IMR-90 (cell line): ENCODE results near the gene LDHB.

Source experiments
- CEBPB ChIP-seq: IDR thresholded peaks from 2 replicates; pipeline ENCODE4 v1.6.1; 2012; ENCODE audit warnings: low read depth, low read length, improper control_type of control experiment
- CTCF ChIP-seq: conservative IDR thresholded peaks from 2 replicates; pipeline ENCODE4 v1.5.1; 2012; ENCODE audit warnings: mild to moderate bottlenecking, low read depth, low read length, improper control_type of control experiment
- ELK1 ChIP-seq: fragments of 150-350 bp; IDR thresholded peaks from 2 replicates; pipeline ENCODE4 v1.6.1; 2016; ENCODE audit warnings: low read depth, mild to moderate bottlenecking, low read length, moderate library complexity, borderline replicate concordance
- FOS ChIP-seq: fragments of 150-350 bp; IDR thresholded peaks from 2 replicates; pipeline ENCODE4 v1.6.1; 2016; ENCODE audit warnings: low read depth, low read length
- MAZ ChIP-seq: IDR thresholded peaks from 2 replicates; pipeline ENCODE4 v1.6.1; 2012; ENCODE audit warnings: low read depth, mild to moderate bottlenecking, low read length, improper control_type of control experiment, moderate library complexity, borderline replicate concordance
- POLR2A ChIP-seq: IDR thresholded peaks from 2 replicates; pipeline ENCODE4 v1.6.1; 2012; ENCODE audit warnings: mild to moderate bottlenecking, low read depth, low read length
- RCOR1 ChIP-seq: IDR thresholded peaks from 2 replicates; pipeline ENCODE4 v1.6.1; 2012; ENCODE audit warnings: mild to moderate bottlenecking, low read length, improper control_type of control experiment; ENCODE audit not compliant: insufficient replicate concordance

- TF ChIP-seq CTCF (no peak), POLR2A (no peak), MAZ (no peak), ELK1 (no peak), RCOR1 (no peak), CEBPB (no peak), FOS (no peak)
Observed at GRCh38 chr12:21613931-21614330, 43.7 kb downstream of the LDHB start.
